HepG2 (cell line): ENCODE measurements around the gene OR10P1. TPM values are rescaled to one million over a fixed set of nuclear protein-coding genes. Genes with fewer than 3 reads are reported as not detected.

Experiments used
- ATF2 ChIP-seq: sonication (generic); formaldehyde crosslinking; IDR thresholded peaks from 2 replicates; pipeline ENCODE4 v1.4.0; 2020; ENCODE audit warnings: missing genetic modification reagents
- BCL6 ChIP-seq: IDR thresholded peaks from 2 replicates; pipeline ENCODE4 v1.6.1; 2016; ENCODE audit warnings: missing genetic modification reagents, missing compliant biosample characterization
- DMTF1 ChIP-seq: sonication (generic); formaldehyde crosslinking; IDR thresholded peaks from 2 replicates; pipeline ENCODE4 v1.4.0; 2020; ENCODE audit warnings: mild to moderate bottlenecking, missing genetic modification reagents
- DR1 ChIP-seq: sonication (generic); formaldehyde crosslinking; IDR thresholded peaks from 2 replicates; pipeline ENCODE4 v1.8.0; 2021; ENCODE audit warnings: mild to moderate bottlenecking, missing genetic modification reagents, inconsistent platforms
- GTF3A ChIP-seq: sonication (generic); formaldehyde crosslinking; conservative IDR thresholded peaks from 2 replicates; pipeline ENCODE4 v1.4.0; 2020; ENCODE audit warnings: mild to moderate bottlenecking, missing genetic modification reagents
- GZF1 ChIP-seq: sonication (generic); formaldehyde crosslinking; IDR thresholded peaks from 2 replicates; pipeline ENCODE4 v1.5.1; 2020; ENCODE audit warnings: mild to moderate bottlenecking, missing genetic modification reagents
- HOXA3 ChIP-seq: sonication (generic); formaldehyde crosslinking; IDR thresholded peaks from 2 replicates; pipeline ENCODE4 v1.5.0; 2020; ENCODE audit warnings: missing genetic modification reagents
- MAFF ChIP-seq: IDR thresholded peaks from 2 replicates; pipeline ENCODE4 v1.6.1; 2011; ENCODE audit warnings: low read depth, low read length, improper control_type of control experiment
- MAFK ChIP-seq, 2 experiments: IDR thresholded peaks in 1 of 2; conservative IDR thresholded peaks in 1 of 2; 2 replicates each; pipeline ENCODE4 v1.6.1; 2011; ENCODE audit warnings: improper control_type of control experiment in 2 of 2, low read length in 2 of 2
- MLLT10 ChIP-seq: sonication (generic); formaldehyde crosslinking; IDR thresholded peaks from 2 replicates; pipeline ENCODE4 v1.4.0; 2020; ENCODE audit warnings: missing genetic modification reagents
- NCOA5 ChIP-seq: sonication (generic); formaldehyde crosslinking; IDR thresholded peaks from 2 replicates; pipeline ENCODE4 v1.4.0; 2020; ENCODE audit warnings: missing genetic modification reagents
- NFKBIZ ChIP-seq: IDR thresholded peaks from 2 replicates; pipeline ENCODE4 v1.6.1; 2018; ENCODE audit warnings: missing genetic modification reagents, missing compliant biosample characterization
- PHF21A ChIP-seq: sonication (generic); formaldehyde crosslinking; IDR thresholded peaks from 2 replicates; pipeline ENCODE4 v1.5.0; 2020; ENCODE audit warnings: mild to moderate bottlenecking, missing genetic modification reagents
- RXRA ChIP-seq: sonication (generic); formaldehyde crosslinking; IDR thresholded peaks from 2 replicates; pipeline ENCODE4 v1.5.1; 2020; ENCODE audit warnings: missing genetic modification reagents
- SAFB2 ChIP-seq: sonication (generic); formaldehyde crosslinking; IDR thresholded peaks from 2 replicates; pipeline ENCODE4 v1.5.1; 2020; ENCODE audit warnings: missing genetic modification reagents, low read depth, mild to moderate bottlenecking, borderline replicate concordance
- SMC3 ChIP-seq: IDR thresholded peaks from 2 replicates; pipeline ENCODE4 v1.6.1; 2011; ENCODE audit warnings: low read length, improper control_type of control experiment
- TEF ChIP-seq: sonication (generic); formaldehyde crosslinking; IDR thresholded peaks from 2 replicates; pipeline ENCODE4 v1.5.0; 2020; ENCODE audit warnings: missing genetic modification reagents
- U2AF1 ChIP-seq: fragments of 200-400 bp; formaldehyde crosslinking; optimal IDR thresholded peaks from 2 replicates; pipeline ENCODE3; 2017; ENCODE audit warnings: mild to moderate bottlenecking, low read depth, low read length
- ZFY ChIP-seq: sonication (generic); formaldehyde crosslinking; IDR thresholded peaks from 2 replicates; pipeline ENCODE4 v1.4.0; 2020; ENCODE audit warnings: missing genetic modification reagents
- ZNF232 ChIP-seq: sonication (generic); formaldehyde crosslinking; IDR thresholded peaks from 2 replicates; pipeline ENCODE4 v1.4.0; 2020; ENCODE audit warnings: missing genetic modification reagents, borderline replicate concordance
- ZNF317 ChIP-seq: sonication (generic); formaldehyde crosslinking; IDR thresholded peaks from 2 replicates; pipeline ENCODE4 v1.5.0; 2020; ENCODE audit warnings: mild to moderate bottlenecking, missing genetic modification reagents
- ZNF572 ChIP-seq: sonication (generic); formaldehyde crosslinking; IDR thresholded peaks from 2 replicates; pipeline ENCODE4 v1.5.1; 2020; ENCODE audit warnings: mild to moderate bottlenecking, missing genetic modification reagents
- ZNF710 ChIP-seq: sonication (generic); formaldehyde crosslinking; IDR thresholded peaks from 2 replicates; pipeline ENCODE4 v1.5.0; 2020; ENCODE audit warnings: mild to moderate bottlenecking, missing genetic modification reagents, borderline replicate concordance
- ZSCAN12 ChIP-seq: sonication (generic); formaldehyde crosslinking; IDR thresholded peaks from 2 replicates; pipeline ENCODE4 v1.9.0; 2021; ENCODE audit warnings: mild to moderate bottlenecking, missing genetic modification reagents
- polyA plus RNA-seq, 8 experiments: library from polyadenylated mRNA; depleted of rRNA in 3 of 8; stranded (reverse) in 7 of 8; unstranded in 1 of 8; fragments of >200 nt; fragmentation: Illumina TruSeq in 4 of 8; extraction: Trizol in 4 of 8; gene quantifications; 2 replicates each; pipeline versions ENCODE4 v1.2.1 to v1.2.3, GENCODE V29; 2011 to 2016; ENCODE audit warnings: low read depth in 4 of 8, missing spikeins in 1 of 8, mixed read lengths in 1 of 8; ENCODE audit not compliant: insufficient read depth in 1 of 8
- total RNA-seq, 5 experiments: library from RNA; depleted of rRNA; stranded (reverse); fragments of >200 nt; fragmentation: Illumina TruSeq; extraction: Trizol; gene quantifications; 2 replicates each; pipeline ENCODE4 v1.2.3, GENCODE V29; 2016; ENCODE audit warnings: low read depth in 1 of 5

Gene OR10P1
- total and polyA plus RNA-seq, 2 of the 13 experiments (the other 11 are each of a cell fraction or from before 2014, with no cell fraction given): not detected

- TF ChIP-seq U2AF1 (no peak), ZNF317 (CRISPR knock-in tag) (peak; percentile 42; the same call in 1 of the 2 replicates), RXRA (CRISPR knock-in tag) (0 out of 2 replicates have a peak, but pooled peaks have one; percentile 46), MAFF (0 out of 2 replicates have a peak, but pooled peaks have one; percentile 2), DR1 (CRISPR knock-in tag) (peak; percentile 75), ZNF232 (CRISPR knock-in tag) (no peak), SAFB2 (CRISPR knock-in tag) (peak; percentile 91; the same call in 1 of the 2 replicates), BCL6 (CRISPR knock-in tag) (no peak), HOXA3 (CRISPR knock-in tag) (peak; percentile 71; the same call in 1 of the 2 replicates), MAFK (conservative IDR thresholded peaks at IDR 0.05 in 1 of 2, IDR thresholded peaks at IDR 0.05 in 1 of 2; ENCODE audit: low read length in 2 of 2) (no peak), ZNF710 (CRISPR knock-in tag) (peak; percentile 63; the same call in 1 of the 2 replicates), PHF21A (CRISPR knock-in tag) (peak; percentile 95), GZF1 (CRISPR knock-in tag) (no peak), TEF (CRISPR knock-in tag) (no peak), ZSCAN12 (CRISPR knock-in tag) (no peak), ZNF572 (no peak), NCOA5 (CRISPR knock-in tag) (no peak), NFKBIZ (CRISPR knock-in tag) (0 out of 2 replicates have a peak, but pooled peaks have one; percentile 55), ATF2 (CRISPR knock-in tag) (no peak; the same call in 1 of the 2 replicates), ZFY (CRISPR knock-in tag) (peak; percentile 53; the same call in 1 of the 2 replicates), SMC3 (peak; percentile 33; the same call in 1 of the 2 replicates), GTF3A (CRISPR knock-in tag) (no peak), DMTF1 (no peak), MLLT10 (CRISPR knock-in tag) (no peak)
Measured at GRCh38 chr12:55681142-55682077, 44.7 kb downstream of the OR10P1 start (continued).
